Heart left ventricle (tissue), 16 donors: ENCODE data around the gene THBD. TPM values are rescaled to one million over a fixed set of nuclear protein-coding genes. Genes with fewer than 3 reads are reported as not detected.

ENCODE experiments used
- ATAC-seq, 4 donors: fragments of 200-7000 bp; cut with Tn5 transposase; one replicate each; pipeline ENCODE4 v1.9.1; 2020 to 2022; ENCODE audit warnings: moderate library complexity in 4 of 4, mild to moderate bottlenecking in 3 of 4, moderate number of reproducible peaks in 1 of 4
- DNase-seq, 5 donors: peaks; one replicate each; pipeline ENCODE4 v3.0.0-alpha.2; 2020
- H3K27ac ChIP-seq, 12 donors: fragments of 200-600 bp; sonication (generic) in 4 of 12; one replicate each; pipeline versions ENCODE4 v1.5.0 to v1.8.0; 2016 to 2022; ENCODE audit warnings: mild to moderate bottlenecking in 2 of 12
- H3K27me3 ChIP-seq, 9 donors: fragments of 200-600 bp; sonication (generic) in 2 of 9; one replicate each; pipeline versions ENCODE4 v1.5.1 to v1.8.0; 2016 to 2022; ENCODE audit warnings: mild to moderate bottlenecking in 3 of 9
- H3K36me3 ChIP-seq, 9 donors: fragments of 200-600 bp; sonication (generic) in 2 of 9; one replicate each; pipeline versions ENCODE4 v1.5.0 to v1.8.0; 2018 to 2022; ENCODE audit warnings: mild to moderate bottlenecking in 2 of 9
- H3K4me1 ChIP-seq, 12 donors: fragments of 200-600 bp; sonication (generic) in 4 of 12; one replicate each; pipeline versions ENCODE4 v1.5.0 to v1.8.0; 2016 to 2022; ENCODE audit warnings: mild to moderate bottlenecking in 3 of 12
- H3K4me3 ChIP-seq, 12 donors: fragments of 200-600 bp; sonication (generic) in 4 of 12; one replicate each; pipeline versions ENCODE4 v1.5.0 to v1.8.0; 2017 to 2022; ENCODE audit warnings: mild to moderate bottlenecking in 9 of 12, moderate library complexity in 4 of 12
- H3K9me3 ChIP-seq, 12 donors: fragments of 200-600 bp; sonication (generic) in 4 of 12; one replicate each; pipeline versions ENCODE4 v1.5.0 to v1.8.0; 2016 to 2022; ENCODE audit warnings: mild to moderate bottlenecking in 1 of 12
- CTCF ChIP-seq, 12 donors: fragments of 200-600 bp; sonication (generic) in 4 of 12; IDR thresholded peaks; one replicate each; pipeline versions ENCODE4 v1.5.0 to v1.8.0; 2018 to 2022; ENCODE audit warnings: antibody characterized with exemption in 12 of 12, mild to moderate bottlenecking in 5 of 12
- POLR2A ChIP-seq, 2 donors: fragments of 450-650 bp; IDR thresholded peaks; one replicate each; pipeline ENCODE4 v1.6.1; 2017; ENCODE audit warnings: antibody characterized with exemption in 2 of 2, mild to moderate bottlenecking in 2 of 2, moderate library complexity in 2 of 2
- WGBS, 4 donors: extraction: QIAGEN DNeasy Blood & Tissue Kit in 2 of 4; methylation state at CpG; one replicate each; pipeline versions ENCODE4 v1.1.5 to v1.1.7; 2013 to 2018; 5-methylcytosine and 5-hydroxymethylcytosine counted together
- intact Hi-C, 10 donors: fragments of 100-400 bp; cut with DNase I; formaldehyde crosslinking; loops; one replicate each; pipeline versions ENCODE4 v1.11.1 to v1.14.2; 2022
- polyA plus RNA-seq, 2 donors: library from polyadenylated mRNA; stranded (reverse); fragments of 200-250 nt; gene quantifications; one replicate each; pipeline ENCODE4 v1.2.3, GENCODE V29; 2013
- total RNA-seq, 9 donors: library from RNA; depleted of rRNA in 2 of 9; stranded (reverse); fragments of >200 nt in 2 of 9; fragmentation: NEBNext Ultra II Directional in 3 of 9; extraction: Animal tissue kit (Norgen Biotek cat#: 25700) in 3 of 9; gene quantifications; one replicate each; pipeline versions ENCODE4 v1.1.0 to v1.2.4, GENCODE V29; 2016 to 2023
- donor health status: ischemic (EF 13 %, LVEDD 7.1; RV severe dilation, severe dysfunction).
- donor health status: healthy with polysubstance abuse.
- donor health status: DM: no; HTN: yes; CAD: no.
- donor health status: DM: no; HTN: no; CAD: no.
- donor health status: ischemic (EF 25% LVEDD 6.9; RV normal size, moderate dysfunction).
- donor health status: ischemic (EF 25% LVEDD 5.7; RV mildly dilated, moderate dysfunction).
- donor health status: healthy.
- donor health status: DM: yes; HTN: yes; CAD: no.
- donor health status: ischemic (EF 35%, LVEDD 5.7; RV mildly dilated, moderate dysfunction).
- donor health status: nonischemic (EF 11% LVEDD 7.7; RV severe dilation, severe dysfunction).
- donor health status: DM: yes; HTN: yes; CAD: no.
- donor health status: PGD.
- donor health status: ischemic (EF 29% LVEDD 5.4; RV normal size, mild dysfunction).
- donor health status: nonischemic (EF 23%, LVEDD 6.1; RV moderate dilation, normal function).

The THBD gene
- total and polyA plus RNA-seq, 11 donors = 8.2 to 70.9 (median 19.9) TPM

- Histone ChIP-seq H3K36me3 (no peaks in the 10 kb centered on the region), H3K27me3 (peaks cover 12 to 42% (median 22%) of the 10 kb centered on the region in 9 donors), H3K9me3 (no peaks in the 10 kb centered on the region), H3K4me1 (peaks cover 0 to 28% (median 6%) of the 10 kb centered on the region in 12 donors), H3K27ac (no peak overlapping the region), H3K4me3 (no peak overlapping the region)
- DNase-seq = peak in 1 of 5 donors; percentile 14
- ATAC-seq = peak in 1 of 4 donors; percentile 11
- WGBS, 4 donors = 49 to 71% (median 61%) methylated on average over 5 of the region's 5 CpGs
- TF ChIP-seq CTCF (IDR thresholded peaks at IDR 0.05) (no peak), POLR2A (IDR thresholded peaks at IDR 0.05) (no peak)
- intact Hi-C loops = no loop called here
These were observed 16.8 kb downstream of the THBD start for GRCh38 chr20:23032750-23033078.

- DNase-seq (no peak), ATAC-seq (peak; percentile 81 to 88 (median 84))
- intact Hi-C loops = no loop called here
These were observed 17.3 kb downstream of the THBD start for GRCh38 chr20:23032056-23032749.

GRCh38 chr20:23031346-23031745 is 18.1 kb downstream of the THBD start:
- ATAC-seq = no peak
- Histone ChIP-seq H3K36me3 (no peaks in the 10 kb centered on the region), H3K4me3 (no peak overlapping the region), H3K9me3 (no peaks in the 10 kb centered on the region), H3K27me3 (peaks cover 11 to 30% (median 13%) of the 10 kb centered on the region in 9 donors), H3K27ac (no peak overlapping the region), H3K4me1 (peaks cover 0 to 33% (median 6%) of the 10 kb centered on the region in 12 donors)
- TF ChIP-seq CTCF (IDR thresholded peaks at IDR 0.05) (no peak), POLR2A (IDR thresholded peaks at IDR 0.05) (no peak)
- 92 to 94% (median 93%) methylated on average over 6 of the region's 6 CpGs for WGBS, 4 donors
- intact Hi-C loops = no loop called here
- no peak for DNase-seq

More at GRCh38 chr20:23032056-23032749, 17.3 kb downstream of the THBD start:
- WGBS, 4 donors = 39 to 58% (median 48%) methylated on average over 6 of the region's 6 CpGs
- TF ChIP-seq POLR2A (IDR thresholded peaks at IDR 0.05) = no peak
- no peak for TF ChIP-seq CTCF (IDR thresholded peaks at IDR 0.05)
- no peaks in the 10 kb centered on the region for H3K9me3 ChIP-seq
- no peak overlapping the region for H3K27ac ChIP-seq
- H3K4me3 ChIP-seq = no peak overlapping the region
- peaks cover 12 to 39% (median 22%) of the 10 kb centered on the region in 9 donors for H3K27me3 ChIP-seq
- H3K4me1 ChIP-seq = peaks cover 0 to 33% (median 6%) of the 10 kb centered on the region in 12 donors
- no peaks in the 10 kb centered on the region for H3K36me3 ChIP-seq

- peaks cover 0 to 33% (median 6%) of the 10 kb centered on the region in 12 donors for H3K4me1 ChIP-seq
- intact Hi-C loops = no loop called here
- H3K9me3 ChIP-seq = no peaks in the 10 kb centered on the region
- DNase-seq = no peak
- WGBS, 4 donors = 91 to 93% (median 91%) methylated on average over 4 of the region's 4 CpGs
- H3K27ac ChIP-seq = no peak overlapping the region
- TF ChIP-seq POLR2A (IDR thresholded peaks at IDR 0.05) = no peak
- H3K4me3 ChIP-seq = no peak overlapping the region
- no peak for ATAC-seq
- no peaks in the 10 kb centered on the region for H3K36me3 ChIP-seq
- peaks cover 0 to 10% (median 0%) of the 10 kb centered on the region in 9 donors for H3K27me3 ChIP-seq
These were observed 20.1 kb downstream of the THBD start for GRCh38 chr20:23029324-23029723.
